ENCODE measurements around the gene CHST10. TPM values are rescaled to one million over a fixed set of nuclear protein-coding genes. Genes with fewer than 3 reads are reported as not detected.

Gene CHST10
- total and polyA plus RNA-seq, 10 donors, result 4.0 to 9.7 (median 6.2) TPM

GRCh38 chr2:100383954-100384353 lies 33.5 kb downstream of the CHST10 start:
- H3K27me3 ChIP-seq (replicated peaks in 1 of 7), result no peaks in the 10 kb centered on the region
- no peak overlapping the region for H3K27ac ChIP-seq
- intact Hi-C loops (cut with DNase I; ENCODE audit: low total_unique reads), result loop anchor here (5.0 kb wide), 1 partner anchor 112 kb away; no protein-coding TSS in a partner anchor
- H3K4me3 ChIP-seq, result no peak overlapping the region
- WGBS, 5 donors, result 85 to 89% (median 86%) methylated on average over 5 of the region's 5 CpGs
- DNase-seq, result no peak
- no peaks in the 10 kb centered on the region for H3K36me3 ChIP-seq
- peaks cover 0 to 3% (median 0%) of the 10 kb centered on the region in 6 donors for H3K4me1 ChIP-seq
- TF ChIP-seq POLR2A (IDR thresholded peaks at IDR 0.05) (no peak), CTCF (IDR thresholded peaks at IDR 0.05 in 8 of 11, conservative IDR thresholded peaks at IDR 0.05 in 3 of 11) (no peak), POLR2AphosphoS5 (IDR thresholded peaks at IDR 0.05) (no peak)
- H3K9me3 ChIP-seq, result no peaks in the 10 kb centered on the region

GRCh38 chr2:100383306-100383705 lies 34.2 kb downstream of the CHST10 start:
- Histone ChIP-seq H3K9me3 (no peaks in the 10 kb centered on the region), H3K27ac (no peak overlapping the region), H3K36me3 (no peaks in the 10 kb centered on the region), H3K4me1 (peaks cover 0 to 3% (median 0%) of the 10 kb centered on the region in 6 donors), H3K27me3 (replicated peaks in 1 of 7) (no peaks in the 10 kb centered on the region), H3K4me3 (no peak overlapping the region)
- TF ChIP-seq POLR2A (IDR thresholded peaks at IDR 0.05), result no peak
- TF ChIP-seq POLR2AphosphoS5 (IDR thresholded peaks at IDR 0.05), result no peak
- no peak for TF ChIP-seq CTCF (IDR thresholded peaks at IDR 0.05 in 8 of 11, conservative IDR thresholded peaks at IDR 0.05 in 3 of 11)
- intact Hi-C loops (cut with DNase I; ENCODE audit: low total_unique reads), result loop anchor here (5.0 kb wide), 1 partner anchor 111 kb away; no protein-coding TSS in a partner anchor
- WGBS, 5 donors, result 81 to 85% (median 83%) methylated on average over 3 of the region's 3 CpGs
- DNase-seq, result no peak

- intact Hi-C loops (cut with DNase I; ENCODE audit: low total_unique reads), result loop anchor here (5.0 kb wide), 1 partner anchor 109 kb away; no protein-coding TSS in a partner anchor
- no peak overlapping the region for H3K4me3 ChIP-seq
- no peak overlapping the region for H3K27ac ChIP-seq
- H3K27me3 ChIP-seq (replicated peaks in 1 of 7), result no peaks in the 10 kb centered on the region
- TF ChIP-seq CTCF (IDR thresholded peaks at IDR 0.05 in 8 of 11, conservative IDR thresholded peaks at IDR 0.05 in 3 of 11), result peak; percentile 60 to 88 (median 82)
- TF ChIP-seq POLR2AphosphoS5 (IDR thresholded peaks at IDR 0.05), result no peak
- DNase-seq, result peak; percentile 71
- H3K36me3 ChIP-seq, result no peaks in the 10 kb centered on the region
- no peaks in the 10 kb centered on the region for H3K9me3 ChIP-seq
- peaks cover 0 to 3% (median 0%) of the 10 kb centered on the region in 6 donors for H3K4me1 ChIP-seq
- 34 to 46% (median 36%) methylated on average over 4 of the region's 4 CpGs for WGBS, 5 donors
Measured at GRCh38 chr2:100381240-100381639, 36.2 kb downstream of the CHST10 start.

- 86 to 94% (median 87%) methylated on average over 3 of the region's 3 CpGs for WGBS, 5 donors
- no peak for DNase-seq
- TF ChIP-seq POLR2A (IDR thresholded peaks at IDR 0.05), result no peak
- TF ChIP-seq CTCF (IDR thresholded peaks at IDR 0.05 in 8 of 11, conservative IDR thresholded peaks at IDR 0.05 in 3 of 11), result no peak
- no peak for TF ChIP-seq POLR2AphosphoS5 (IDR thresholded peaks at IDR 0.05)
- H3K36me3 ChIP-seq, result no peaks in the 10 kb centered on the region
- intact Hi-C loops (cut with DNase I; ENCODE audit: low total_unique reads), result loop anchor here (5.0 kb wide), 1 partner anchor 108 kb away; no protein-coding TSS in a partner anchor
- no peaks in the 10 kb centered on the region for H3K27me3 ChIP-seq (replicated peaks in 1 of 7)
- no peaks in the 10 kb centered on the region for H3K9me3 ChIP-seq
- no peak overlapping the region for H3K4me3 ChIP-seq
- peaks cover 0 to 3% (median 0%) of the 10 kb centered on the region in 6 donors for H3K4me1 ChIP-seq
- no peak overlapping the region for H3K27ac ChIP-seq
Measured at GRCh38 chr2:100380681-100381080, 36.8 kb downstream of the CHST10 start.

All from spleen (tissue), 11 donors.